SU-DHL-6 (cell line): Measurements from ENCODE around the gene NEGR1.

Source experiments
- CTCF ChIP-seq: fragments of 200-600 bp; sonication (generic); IDR thresholded peaks from one replicate; pipeline ENCODE4 v1.5.1; 2017; ENCODE audit warnings: antibody characterized with exemption, mild to moderate bottlenecking, low read length, moderate library complexity; ENCODE audit not compliant: insufficient read depth, poor library complexity, severe bottlenecking
- EZH2phosphoT487 ChIP-seq: fragments of 200-600 bp; sonication (generic), shearing (Covaris generic); conservative IDR thresholded peaks from 2 replicates; pipeline ENCODE4 v1.6.1; 2018; ENCODE audit warnings: mild to moderate bottlenecking, antibody characterized with exemption, low read length, moderate library complexity, mixed read lengths

- no peak for TF ChIP-seq CTCF
- no peak for TF ChIP-seq EZH2phosphoT487
Observed at GRCh38 chr1:71733121-71733520, 549.2 kb downstream of the NEGR1 start.
